Osteoblast (primary cell): Measurements from ENCODE around the gene JCAD. TPM values are rescaled to one million over a fixed set of nuclear protein-coding genes. Genes with fewer than 3 reads are reported as not detected.

Experiments used
- DNase-seq: peaks from one replicate; pipeline ENCODE4 v3.0.0; 2011; ENCODE audit warnings: low spot score, mixed read lengths; ENCODE audit not compliant: insufficient read length; ENCODE audit errors: missing footprints
- H2AFZ ChIP-seq: 2 replicates; pipeline ENCODE4 v1.6.0; 2011; ENCODE audit warnings: mild to moderate bottlenecking, low read length
- H3K27ac ChIP-seq: 2 replicates; pipeline ENCODE4 v1.5.1; 2011; ENCODE audit warnings: mild to moderate bottlenecking, low read depth, low read length, moderate library complexity
- H3K27me3 ChIP-seq: 2 replicates; pipeline ENCODE4 v1.6.0; 2012; ENCODE audit warnings: mild to moderate bottlenecking, control low read depth, inconsistent platforms, low read length, moderate library complexity; ENCODE audit not compliant: insufficient read depth
- H3K36me3 ChIP-seq: 2 replicates; pipeline ENCODE4 v1.5.1; 2011; ENCODE audit warnings: mild to moderate bottlenecking, low read length, control low read depth, moderate library complexity; ENCODE audit not compliant: insufficient read depth
- H3K4me1 ChIP-seq: 2 replicates; pipeline ENCODE4 v1.5.1; 2011; ENCODE audit warnings: mild to moderate bottlenecking, low read length, control low read depth, moderate library complexity; ENCODE audit not compliant: insufficient read depth
- H3K4me2 ChIP-seq: 2 replicates; pipeline ENCODE4 v1.6.0; 2011; ENCODE audit warnings: mild to moderate bottlenecking, low read length; ENCODE audit not compliant: insufficient read depth
- H3K4me3 ChIP-seq: fragments of 200-600 bp; sonication (generic); 3 replicates; pipeline ENCODE4 v1.5.1; 2012; ENCODE audit warnings: mild to moderate bottlenecking, low read length, inconsistent platforms; ENCODE audit not compliant: insufficient read depth
- H3K79me2 ChIP-seq: 2 replicates; pipeline ENCODE4 v1.6.0; 2012; ENCODE audit warnings: mild to moderate bottlenecking, low read length, control low read depth, inconsistent platforms; ENCODE audit not compliant: insufficient read depth
- H3K9me3 ChIP-seq: 2 replicates; pipeline ENCODE4 v1.5.1; 2011; ENCODE audit warnings: low read depth, low read length, control low read depth
- H4K20me1 ChIP-seq: 2 replicates; pipeline ENCODE4 v1.6.0; 2012; ENCODE audit warnings: mild to moderate bottlenecking, low read length, control low read depth; ENCODE audit not compliant: insufficient read depth
- CTCF ChIP-seq: IDR thresholded peaks from 2 replicates; pipeline ENCODE4 v1.5.1; 2011; ENCODE audit warnings: mild to moderate bottlenecking, low read depth, low read length, moderate library complexity; ENCODE audit errors: extremely low read depth
- total RNA-seq: library from RNA; depleted of rRNA; stranded (reverse); fragments of >200 nt; gene quantifications from 2 replicates; pipeline ENCODE4 v1.2.3, GENCODE V29; 2012

The JCAD gene
- total RNA-seq, 1 donor, result 47.0 TPM

- DNase-seq, result no peak
- H3K79me2 ChIP-seq, result peaks cover 96% of the 10 kb centered on the region
Measured at GRCh38 chr10:30047430-30047829, 12.0 kb downstream of the JCAD start.

GRCh38 chr10:30046476-30046875 lies 12.9 kb downstream of the JCAD start:
- H3K4me3 ChIP-seq, result no peak overlapping the region
- H3K4me2 ChIP-seq, result no peak overlapping the region
- no peaks in the 10 kb centered on the region for H3K27me3 ChIP-seq
- H3K79me2 ChIP-seq, result peaks cover 96% of the 10 kb centered on the region
- H4K20me1 ChIP-seq, result peaks cover 71% of the 10 kb centered on the region
- H3K4me1 ChIP-seq, result peaks cover under 1% of the 10 kb centered on the region
- H3K27ac ChIP-seq, result no peak overlapping the region
- no peaks in the 10 kb centered on the region for H3K9me3 ChIP-seq
- no peak overlapping the region for H2AFZ ChIP-seq
- DNase-seq, result no peak
- H3K36me3 ChIP-seq, result peaks cover 60% of the 10 kb centered on the region
- no peak for TF ChIP-seq CTCF

More at GRCh38 chr10:30047430-30047829, 12.0 kb downstream of the JCAD start:
- H3K4me1 ChIP-seq, result peaks cover 10% of the 10 kb centered on the region
- H4K20me1 ChIP-seq, result peaks cover 71% of the 10 kb centered on the region
- H2AFZ ChIP-seq, result no peak overlapping the region
- H3K27ac ChIP-seq, result no peak overlapping the region
- no peak for TF ChIP-seq CTCF
- H3K9me3 ChIP-seq, result no peaks in the 10 kb centered on the region
- H3K4me3 ChIP-seq, result no peak overlapping the region
- H3K4me2 ChIP-seq, result no peak overlapping the region
- no peaks in the 10 kb centered on the region for H3K27me3 ChIP-seq
- H3K36me3 ChIP-seq, result peaks cover 52% of the 10 kb centered on the region

- H3K4me2 ChIP-seq, result no peak overlapping the region
- no peak for DNase-seq
- no peak overlapping the region for H3K27ac ChIP-seq
- H3K4me1 ChIP-seq, result no peaks in the 10 kb centered on the region
- H4K20me1 ChIP-seq, result peaks cover 67% of the 10 kb centered on the region
- no peaks in the 10 kb centered on the region for H3K9me3 ChIP-seq
- H2AFZ ChIP-seq, result no peak overlapping the region
- H3K36me3 ChIP-seq, result peaks cover 65% of the 10 kb centered on the region
- no peak for TF ChIP-seq CTCF
- H3K4me3 ChIP-seq, result no peak overlapping the region
- H3K79me2 ChIP-seq, result peaks cover 96% of the 10 kb centered on the region
- no peaks in the 10 kb centered on the region for H3K27me3 ChIP-seq
Measured at GRCh38 chr10:30045961-30046360, 13.4 kb downstream of the JCAD start.

- Histone ChIP-seq H3K4me1 (no peaks in the 10 kb centered on the region), H3K27ac (no peak overlapping the region)
Measured at GRCh38 chr10:30043476-30044270, 15.7 kb downstream of the JCAD start.

More at GRCh38 chr10:30043476-30044270, 15.7 kb downstream of the JCAD start:
- H3K9me3 ChIP-seq, result no peaks in the 10 kb centered on the region
- H4K20me1 ChIP-seq, result peaks cover 75% of the 10 kb centered on the region
- H3K36me3 ChIP-seq, result peaks cover 88% of the 10 kb centered on the region
- no peak overlapping the region for H3K4me3 ChIP-seq
- peaks cover 93% of the 10 kb centered on the region for H3K79me2 ChIP-seq
- TF ChIP-seq CTCF, result no peak
- no peaks in the 10 kb centered on the region for H3K27me3 ChIP-seq
- H3K4me2 ChIP-seq, result no peak overlapping the region
- DNase-seq, result no peak
- H2AFZ ChIP-seq, result no peak overlapping the region
